OCI-LY7 (cell line): ENCODE measurements around the gene MCAT. TPM values are rescaled to one million over a fixed set of nuclear protein-coding genes. Genes with fewer than 3 reads are reported as not detected.

Experiments
- BruUV-seq: library from RNA; stranded (reverse); fragments of 400-500 nt; replicated peaks from 2 replicates; lab custom pipeline; 2021; lab: Mats Ljungman, UMichigan
- CTCF ChIA-PET: fragments of 300-600 bp; sonication (Branson Sonifier 250); formaldehyde crosslinking; loops from one replicate; lab custom pipeline; 2022; ENCODE audit warnings: antibody characterized with exemption; ENCODE audit not compliant: unreplicated experiment; lab: Charles Lee
- POLR2A ChIA-PET: fragments of 300-600 bp; sonication (Branson Sonifier 250); formaldehyde crosslinking; loops from one replicate; lab custom pipeline; 2022; ENCODE audit warnings: antibody characterized with exemption; lab: Charles Lee
- DNase-seq: peaks from one replicate; pipeline ENCODE4 v3.0.0-alpha.2; 2015; ENCODE audit warnings: low spot score
- H2AFZ ChIP-seq: fragments of 200-600 bp; sonication (generic), shearing (Covaris generic); 2 replicates; pipeline ENCODE4 v1.6.1; 2014; ENCODE audit warnings: mild to moderate bottlenecking, antibody characterized with exemption, low read length, moderate library complexity
- H3K27ac ChIP-seq: fragments of 200-600 bp; sonication (generic); 2 replicates; pipeline ENCODE4 v1.5.1; 2014; ENCODE audit warnings: mixed run types, low read depth, mild to moderate bottlenecking, moderate library complexity, low read length, inconsistent platforms; ENCODE audit not compliant: poor library complexity, severe bottlenecking
- H3K36me3 ChIP-seq: fragments of 200-600 bp; sonication (generic); 2 replicates; pipeline ENCODE4 v1.6.1; 2014; ENCODE audit warnings: mild to moderate bottlenecking, antibody characterized with exemption, low read length, moderate library complexity, mixed read lengths; ENCODE audit not compliant: insufficient read depth
- H3K4me1 ChIP-seq: fragments of 200-600 bp; sonication (generic); 2 replicates; pipeline ENCODE4 v1.5.1; 2014; ENCODE audit warnings: mild to moderate bottlenecking, low read length; ENCODE audit not compliant: insufficient read depth, poor library complexity, severe bottlenecking
- H3K4me2 ChIP-seq: fragments of 200-600 bp; sonication (generic); 2 replicates; pipeline ENCODE4 v1.6.1; 2014; ENCODE audit warnings: mild to moderate bottlenecking, low read length
- H3K4me3 ChIP-seq: fragments of 200-600 bp; sonication (generic); 2 replicates; pipeline ENCODE4 v1.5.1; 2014; ENCODE audit warnings: mild to moderate bottlenecking, low read depth, low read length; ENCODE audit not compliant: poor library complexity, severe bottlenecking
- H3K79me2 ChIP-seq: fragments of 200-600 bp; sonication (generic); 2 replicates; pipeline ENCODE4 v1.6.1; 2016; ENCODE audit warnings: low read depth, mild to moderate bottlenecking, low read length, moderate library complexity, mixed read lengths; ENCODE audit not compliant: insufficient read depth
- H3K9me2 ChIP-seq: fragments of 200-600 bp; sonication (generic); 2 replicates; pipeline ENCODE4 v1.6.1; 2016; ENCODE audit warnings: mild to moderate bottlenecking, low read length, mixed read lengths; ENCODE audit not compliant: insufficient read depth
- H3K9me3 ChIP-seq: fragments of 200-600 bp; sonication (generic); 2 replicates; pipeline ENCODE4 v1.6.1; 2014; ENCODE audit warnings: mild to moderate bottlenecking, mixed run types, low read length, mixed read lengths
- H4K20me1 ChIP-seq: fragments of 200-600 bp; sonication (generic); 2 replicates; pipeline ENCODE4 v1.6.1; 2014; ENCODE audit warnings: mild to moderate bottlenecking, antibody characterized with exemption, low read length, moderate library complexity, mixed read lengths; ENCODE audit not compliant: insufficient read depth
- CTCF ChIP-seq: fragments of 200-600 bp; sonication (generic); conservative IDR thresholded peaks from 2 replicates; pipeline ENCODE4 v1.5.1; 2014; ENCODE audit warnings: mild to moderate bottlenecking, antibody characterized with exemption, low read length, moderate library complexity, mixed read lengths
- EZH2phosphoT487 ChIP-seq: fragments of 200-600 bp; sonication (generic); IDR thresholded peaks from 2 replicates; pipeline ENCODE4 v1.6.1; 2018; ENCODE audit warnings: low read depth, borderline replicate concordance, mild to moderate bottlenecking, mixed run types, antibody characterized with exemption, low read length, moderate library complexity, mixed read lengths
- intact Hi-C: fragments of 100-400 bp; cut with micrococcal nuclease; formaldehyde crosslinking; loops from one replicate; pipeline ENCODE4 v1.10.0; 2022; ENCODE audit not compliant: unreplicated experiment
- total RNA-seq, 2 experiments: library from RNA; depleted of rRNA in 1 of 2; stranded (reverse); fragments of >200 nt in 1 of 2; shearing (Covaris generic) in 1 of 2; gene quantifications; 2 replicates each; pipeline ENCODE4 v1.2.3, GENCODE V29; 2014 to 2022

MCAT gene
- total RNA-seq, 2 experiments from 2014 or later, result 30.6 to 33.2 TPM

GRCh38 chr22:43170131-43170480 is 26.9 kb upstream of the MCAT start:
- intact Hi-C loops, result no loop called here
- Histone ChIP-seq H4K20me1 (no peaks in the 10 kb centered on the region), H2AFZ (no peak overlapping the region), H3K9me3 (no peaks in the 10 kb centered on the region), H3K4me3 (no peak overlapping the region), H3K79me2 (no peaks in the 10 kb centered on the region), H3K27ac (no peak overlapping the region), H3K4me2 (no peak overlapping the region), H3K9me2 (no peaks in the 10 kb centered on the region), H3K36me3 (peaks cover 73% of the 10 kb centered on the region), H3K4me1 (no peaks in the 10 kb centered on the region)
- TF ChIP-seq CTCF, result no peak
- no TSS peak for BruUV-seq
- DNase-seq, result no peak
- POLR2A ChIA-PET, result no interaction called here
- CTCF ChIA-PET, result no interaction called here

- Histone ChIP-seq H3K4me1 (no peaks in the 10 kb centered on the region), H3K36me3 (peaks cover 68% of the 10 kb centered on the region), H4K20me1 (no peaks in the 10 kb centered on the region), H2AFZ (no peak overlapping the region), H3K79me2 (no peaks in the 10 kb centered on the region), H3K4me3 (no peak overlapping the region), H3K27ac (no peak overlapping the region), H3K4me2 (no peak overlapping the region), H3K9me3 (no peaks in the 10 kb centered on the region), H3K9me2 (no peaks in the 10 kb centered on the region)
- ChIA-PET POLR2A (no interaction called here), CTCF (no interaction called here)
- no peak for DNase-seq
- intact Hi-C loops, result no loop called here
- TF ChIP-seq EZH2phosphoT487, result no peak
- TF ChIP-seq CTCF, result no peak
- no TSS peak for BruUV-seq
These were observed 26.3 kb upstream of the MCAT start for GRCh38 chr22:43169310-43170130.
